Right atrium auricular region (tissue), 2 donors: Measurements from ENCODE around the gene XXYLT1. TPM values are rescaled to one million over a fixed set of nuclear protein-coding genes. Genes with fewer than 3 reads are reported as not detected.

Source experiments
- DNase-seq: peaks from one replicate; pipeline ENCODE4 v3.0.0-alpha.2; 2019; ENCODE audit warnings: low spot score
- H3K27ac ChIP-seq, 2 donors: fragments of 200-600 bp; sonication (generic); 1 replicate in 1 of 2; 2 replicates in 1 of 2; pipeline ENCODE4 v1.5.1; 2016 to 2019
- H3K27me3 ChIP-seq, 2 donors: fragments of 200-600 bp; sonication (generic); one replicate each; pipeline versions ENCODE4 v1.5.1 to v1.6.0; 2017 to 2019
- H3K36me3 ChIP-seq: fragments of 200-600 bp; sonication (generic); one replicate; pipeline ENCODE4 v1.5.1; 2016
- H3K4me1 ChIP-seq, 2 donors: fragments of 200-600 bp; sonication (generic); one replicate each; pipeline versions ENCODE4 v1.5.1 to v1.6.0; 2017 to 2019
- H3K4me3 ChIP-seq, 2 donors: fragments of 200-600 bp; sonication (generic); 1 replicate in 1 of 2; 2 replicates in 1 of 2; pipeline ENCODE4 v1.5.1; 2017 to 2019; ENCODE audit warnings: mild to moderate bottlenecking in 1 of 2, moderate library complexity in 1 of 2
- H3K9me3 ChIP-seq, 2 donors: fragments of 200-600 bp; sonication (generic); one replicate each; pipeline ENCODE4 v1.5.1; 2019
- CTCF ChIP-seq, 2 donors: fragments of 200-600 bp; sonication (generic); IDR thresholded peaks; one replicate each; pipeline ENCODE4 v1.5.1; 2019; ENCODE audit warnings: antibody characterized with exemption in 2 of 2
- total RNA-seq, 2 donors: library from RNA; depleted of rRNA; stranded (reverse); fragments of >200 nt; gene quantifications; one replicate each; pipeline ENCODE4 v1.1.0, GENCODE V29; 2016

Gene XXYLT1
- total RNA-seq, 2 donors from 2014 or later, result 4.6 to 6.7 TPM

- no peak for DNase-seq
- Histone ChIP-seq H3K36me3 (no peaks in the 10 kb centered on the region), H3K4me3 (no peak overlapping the region), H3K27ac (no peak overlapping the region), H3K27me3 (no peaks in the 10 kb centered on the region), H3K4me1 (peaks cover 0 to 25% of the 10 kb centered on the region in 2 donors), H3K9me3 (no peaks in the 10 kb centered on the region)
- no peak for TF ChIP-seq CTCF (IDR thresholded peaks at IDR 0.05)
These were observed 194.8 kb downstream of the XXYLT1 start for GRCh38 chr3:195075941-195076875.

- H3K4me1 ChIP-seq, result peaks cover 0 to 16% of the 10 kb centered on the region in 2 donors
- TF ChIP-seq CTCF (IDR thresholded peaks at IDR 0.05), result no peak
- no peak for DNase-seq
- H3K4me3 ChIP-seq, result no peak overlapping the region
- H3K9me3 ChIP-seq, result no peaks in the 10 kb centered on the region
- no peaks in the 10 kb centered on the region for H3K36me3 ChIP-seq
- H3K27me3 ChIP-seq, result no peaks in the 10 kb centered on the region
- no peak overlapping the region for H3K27ac ChIP-seq
These were observed 195.6 kb downstream of the XXYLT1 start for GRCh38 chr3:195075199-195075940.

- Histone ChIP-seq H3K36me3 (no peaks in the 10 kb centered on the region), H3K9me3 (no peaks in the 10 kb centered on the region), H3K27me3 (no peaks in the 10 kb centered on the region), H3K27ac (no peak overlapping the region), H3K4me3 (no peak overlapping the region), H3K4me1 (peaks cover 0 to 4% of the 10 kb centered on the region in 2 donors)
- no peak for DNase-seq
- TF ChIP-seq CTCF (IDR thresholded peaks at IDR 0.05), result no peak
These were observed 196.8 kb downstream of the XXYLT1 start for GRCh38 chr3:195073866-195074860.

GRCh38 chr3:195072916-195073564, 197.9 kb downstream of the XXYLT1 start:
- DNase-seq, result no peak
- Histone ChIP-seq H3K36me3 (no peaks in the 10 kb centered on the region), H3K27me3 (no peaks in the 10 kb centered on the region), H3K9me3 (no peaks in the 10 kb centered on the region), H3K4me1 (no peaks in the 10 kb centered on the region), H3K4me3 (no peak overlapping the region), H3K27ac (no peak overlapping the region)
- no peak for TF ChIP-seq CTCF (IDR thresholded peaks at IDR 0.05)
